Occipital lobe (tissue), 2 donors: ENCODE data around the gene RGS14. TPM values are rescaled to one million over a fixed set of nuclear protein-coding genes. Genes with fewer than 3 reads are reported as not detected.
A peak's percentile ranks its signal among the peaks of the same experiment; 100 is the strongest.

Experiments used
- DNase-seq: peaks from one replicate; lab custom pipeline; 2025; lab: John Stamatoyannopoulos, UW
- total RNA-seq: library from RNA; depleted of rRNA; stranded (reverse); fragments of >200 nt; gene quantifications from one replicate; pipeline ENCODE4 v1.2.3, GENCODE V29; 2014

RGS14 gene
- total RNA-seq: 4.4 TPM

- no peak for DNase-seq
These were observed at the start of gene RGS14 for GRCh38 chr5:177357459-177358351. Gene RGS14 (plus strand): TSS chr5:177357924. CDS start chr5:177358025, 101 bp downstream.

- no peak for DNase-seq
These were observed 49.0 kb upstream of the RGS14 start for GRCh38 chr5:177308740-177309139.

GRCh38 chr5:177309351-177310191 lies 48.2 kb upstream of the RGS14 start:
- DNase-seq: no peak

GRCh38 chr5:177310332-177310731 lies 47.4 kb upstream of the RGS14 start:
- DNase-seq: no peak

GRCh38 chr5:177310757-177311391 lies 46.9 kb upstream of the RGS14 start:
- no peak for DNase-seq

GRCh38 chr5:177311392-177311722 lies 46.4 kb upstream of the RGS14 start:
- no peak for DNase-seq

GRCh38 chr5:177311723-177312648 lies 45.7 kb upstream of the RGS14 start, which contains the start of gene MXD3:
Gene MXD3 (minus strand): TSS chr5:177311898. CDS start chr5:177311830, 68 bp downstream.
- DNase-seq: peak; percentile 88

GRCh38 chr5:177312649-177313181 lies 45.0 kb upstream of the RGS14 start:
- no peak for DNase-seq

- no peak for DNase-seq
These were observed 44.0 kb upstream of the RGS14 start for GRCh38 chr5:177313561-177314259.

- DNase-seq: no peak
These were observed 43.1 kb upstream of the RGS14 start for GRCh38 chr5:177314376-177315342.

- DNase-seq: no peak
These were observed 42.3 kb upstream of the RGS14 start for GRCh38 chr5:177315411-177315810.

- no peak for DNase-seq
These were observed 41.7 kb upstream of the RGS14 start for GRCh38 chr5:177316005-177316404.

GRCh38 chr5:177317959-177318377 lies 39.8 kb upstream of the RGS14 start:
- peak; percentile 53 for DNase-seq

- no peak for DNase-seq
These were observed 37.7 kb upstream of the RGS14 start for GRCh38 chr5:177319913-177320588.

- no peak for DNase-seq
These were observed 36.8 kb upstream of the RGS14 start for GRCh38 chr5:177320879-177321278.

GRCh38 chr5:177325868-177326381 lies 31.8 kb upstream of the RGS14 start:
- no peak for DNase-seq
